Immature natural killer cell (primary cell): ENCODE measurements around the gene TM6SF1. TPM values are rescaled to one million over a fixed set of nuclear protein-coding genes. Genes with fewer than 3 reads are reported as not detected.
"Not testable (repeated sequence)": the region's sequence is repeated elsewhere in the genome, so short reads cannot be mapped to it uniquely, and the experiment has no call there.

Experiments used
- DNase-seq, 3 donors: peaks; one replicate each; pipeline ENCODE4 v3.0.0; 2022; ENCODE audit warnings: mixed read lengths in 1 of 3
- H3K27ac Mint-ChIP-seq, 6 donors: one replicate each; pipeline ENCODE4 v1.8.0; 2020; ENCODE audit warnings: mixed read lengths in 6 of 6, mild to moderate bottlenecking in 5 of 6, inconsistent platforms in 4 of 6, moderate library complexity in 3 of 6
- H3K27me3 Mint-ChIP-seq, 3 donors: one replicate each; pipeline ENCODE4 v1.8.0; 2020 to 2021; ENCODE audit warnings: low read depth in 3 of 3, mild to moderate bottlenecking in 3 of 3, mixed read lengths in 3 of 3, moderate library complexity in 3 of 3, inconsistent platforms in 1 of 3
- H3K36me3 Mint-ChIP-seq, 3 donors: one replicate each; pipeline ENCODE4 v1.8.0; 2020; ENCODE audit warnings: mixed read lengths in 3 of 3, inconsistent platforms in 2 of 3, mild to moderate bottlenecking in 2 of 3
- H3K4me1 Mint-ChIP-seq, 2 donors: one replicate each; pipeline ENCODE4 v1.8.0; 2020; ENCODE audit warnings: inconsistent platforms in 2 of 2, mild to moderate bottlenecking in 2 of 2, mixed read lengths in 2 of 2, moderate library complexity in 1 of 2
- H3K4me3 Mint-ChIP-seq, 5 donors: one replicate each; pipeline ENCODE4 v1.8.0; 2020; ENCODE audit warnings: mild to moderate bottlenecking in 5 of 5, mixed read lengths in 5 of 5, inconsistent platforms in 3 of 5, moderate library complexity in 3 of 5
- H3K9me3 Mint-ChIP-seq, 6 donors: one replicate each; pipeline ENCODE4 v1.8.0; 2020; ENCODE audit warnings: mild to moderate bottlenecking in 6 of 6, mixed read lengths in 6 of 6, inconsistent platforms in 4 of 6, moderate library complexity in 3 of 6
- polyA plus RNA-seq, 3 donors: library from polyadenylated mRNA; unstranded; fragments of 300-500 nt; fragmentation: Illumina TruSeq; gene quantifications; one replicate each; pipeline ENCODE4 v1.2.3, GENCODE V29; 2021

TM6SF1 gene
- polyA plus RNA-seq, 3 donors from 2014 or later = 17.2 to 20.2 (median 17.9) TPM

DNA sequence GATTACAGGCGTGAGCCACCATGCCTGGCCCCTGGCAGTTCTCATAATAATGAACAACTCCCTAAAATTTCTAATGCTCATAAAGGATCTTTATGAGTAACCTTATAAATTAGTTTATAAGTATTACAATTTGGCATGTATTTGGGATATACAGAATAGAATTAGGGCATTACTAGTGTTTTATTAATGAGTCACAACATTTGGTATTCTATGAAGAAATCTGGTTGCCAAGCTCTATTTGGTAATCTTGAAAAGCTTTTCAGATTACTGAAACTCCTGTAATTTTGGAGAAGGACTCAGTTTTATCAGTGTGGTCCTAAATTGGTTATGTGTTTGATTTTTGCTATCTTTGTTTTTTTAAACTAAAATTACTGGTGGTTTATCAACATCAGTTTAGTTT, 45.8 kb downstream of the TM6SF1 start:
- no peaks in the 10 kb centered on the region for H3K27me3 Mint-ChIP-seq
- no peaks in the 10 kb centered on the region for H3K9me3 Mint-ChIP-seq
- H3K4me3 Mint-ChIP-seq = no peak overlapping the region
- peaks cover 9 to 19% (median 17%) of the 10 kb centered on the region in 3 donors for H3K36me3 Mint-ChIP-seq
- no peaks in the 10 kb centered on the region for H3K4me1 Mint-ChIP-seq
- no peak overlapping the region for H3K27ac Mint-ChIP-seq
- DNase-seq = no peak

GRCh38 chr15:83155942-83156341, 48.5 kb downstream of the TM6SF1 start:
- Mint-ChIP-seq H3K9me3 (no peaks in the 10 kb centered on the region), H3K4me1 (no peaks in the 10 kb centered on the region), H3K27ac (peak overlapping the region in 2 of 6 donors; percentile 3 to 5), H3K4me3 (no peak overlapping the region), H3K27me3 (peaks cover 0 to 2% (median 0%) of the 10 kb centered on the region in 3 donors), H3K36me3 (peaks cover 10 to 14% (median 13%) of the 10 kb centered on the region in 3 donors)
- no peak for DNase-seq

DNA sequence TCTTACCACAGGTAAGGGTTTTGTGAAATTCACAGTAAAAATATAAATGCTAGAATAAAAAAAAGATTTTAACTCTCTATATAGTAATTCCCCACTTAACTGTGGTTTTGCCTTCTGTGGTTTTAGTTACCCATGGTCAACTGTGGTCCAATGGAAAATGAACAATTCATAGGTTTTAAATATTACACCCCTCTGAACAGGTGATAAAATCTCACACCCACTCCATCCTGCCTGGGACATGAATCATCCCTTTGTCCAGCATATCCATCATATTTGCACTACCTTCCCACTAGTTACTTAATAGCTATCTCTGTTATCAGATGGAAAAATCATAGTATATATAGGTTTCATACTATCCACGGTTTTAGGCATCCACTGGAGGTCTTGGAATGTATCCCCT, 50.9 kb downstream of the TM6SF1 start:
- DNase-seq = no peak
- no peak overlapping the region for H3K4me3 Mint-ChIP-seq
- peaks cover 5 to 6% of the 10 kb centered on the region in 2 donors for H3K4me1 Mint-ChIP-seq
- no peak overlapping the region for H3K27ac Mint-ChIP-seq
- H3K9me3 Mint-ChIP-seq = no peaks in the 10 kb centered on the region
- peaks cover 10 to 14% (median 13%) of the 10 kb centered on the region in 3 donors for H3K36me3 Mint-ChIP-seq
- peaks cover 0 to 2% (median 2%) of the 10 kb centered on the region in 3 donors for H3K27me3 Mint-ChIP-seq

GRCh38 chr15:83160741-83161140, 53.3 kb downstream of the TM6SF1 start:
- Mint-ChIP-seq H3K27ac (no peak overlapping the region), H3K36me3 (peaks cover 10 to 14% (median 13%) of the 10 kb centered on the region in 3 donors), H3K4me1 (peaks cover 8 to 21% of the 10 kb centered on the region in 2 donors), H3K4me3 (no peak overlapping the region), H3K9me3 (peaks cover 0 to 1% (median 0%) of the 10 kb centered on the region in 6 donors), H3K27me3 (peaks cover 0 to 2% (median 2%) of the 10 kb centered on the region in 3 donors)
- DNase-seq = no peak

- peak overlapping the region in 2 of 6 donors; percentile 57 to 73 for H3K27ac Mint-ChIP-seq
- H3K36me3 Mint-ChIP-seq = peaks cover 6 to 12% (median 7%) of the 10 kb centered on the region in 3 donors
- H3K9me3 Mint-ChIP-seq = peaks cover 2 to 14% (median 8%) of the 10 kb centered on the region in 6 donors
- peaks cover 8 to 21% of the 10 kb centered on the region in 2 donors for H3K4me1 Mint-ChIP-seq
- no peak overlapping the region for H3K4me3 Mint-ChIP-seq
- H3K27me3 Mint-ChIP-seq = peaks cover 0 to 2% (median 2%) of the 10 kb centered on the region in 3 donors
- DNase-seq = no peak
Measured at GRCh38 chr15:83163032-83163431, 55.6 kb downstream of the TM6SF1 start.

GRCh38 chr15:83164111-83164770, 56.8 kb downstream of the TM6SF1 start:
- no peak overlapping the region for H3K27ac Mint-ChIP-seq
- peaks cover 9 to 12% (median 9%) of the 10 kb centered on the region in 3 donors for H3K36me3 Mint-ChIP-seq

DNA sequence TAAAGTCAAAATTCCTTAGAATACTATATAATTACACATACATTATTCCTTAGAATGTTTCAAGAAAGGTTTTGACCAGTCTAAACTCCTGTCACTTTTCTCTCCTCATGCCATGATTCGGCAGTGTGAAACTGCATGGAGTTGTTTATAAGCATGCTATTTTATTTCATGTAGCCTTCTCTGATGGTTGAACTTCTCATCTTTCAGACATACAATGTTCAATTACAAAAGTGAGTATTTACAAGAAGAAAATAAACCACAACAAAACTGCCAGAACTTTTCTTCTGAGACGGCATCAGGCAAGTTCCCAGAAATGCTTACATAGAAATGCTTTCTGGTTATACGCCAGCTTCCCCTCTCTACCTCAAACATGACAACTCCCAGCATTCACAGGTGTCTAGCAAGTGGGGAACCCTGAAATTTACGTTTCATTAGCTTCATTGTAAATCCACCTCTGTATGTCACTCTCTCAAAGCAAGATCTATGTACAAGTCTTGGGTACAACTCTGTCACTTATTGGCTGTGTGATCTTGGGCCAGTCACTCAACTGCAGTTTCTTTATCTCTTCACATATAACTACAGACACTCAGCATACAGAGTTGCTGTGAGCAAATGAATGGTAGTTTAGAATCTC, 57.4 kb downstream of the TM6SF1 start:
- Mint-ChIP-seq H3K4me3 (no peak overlapping the region), H3K9me3 (peaks cover 2 to 14% (median 9%) of the 10 kb centered on the region in 6 donors), H3K4me1 (peaks cover 8 to 21% of the 10 kb centered on the region in 2 donors), H3K27me3 (peaks cover 0 to 2% (median 0%) of the 10 kb centered on the region in 3 donors), H3K27ac (no peak overlapping the region), H3K36me3 (peaks cover 4 to 7% (median 5%) of the 10 kb centered on the region in 3 donors)
- DNase-seq = no peak

More at GRCh38 chr15:83164111-83164770, 56.8 kb downstream of the TM6SF1 start:
- H3K9me3 Mint-ChIP-seq = peaks cover 2 to 14% (median 9%) of the 10 kb centered on the region in 6 donors
- peaks cover 0 to 2% (median 2%) of the 10 kb centered on the region in 3 donors for H3K27me3 Mint-ChIP-seq
- no peak for DNase-seq
- H3K4me1 Mint-ChIP-seq = peaks cover 8 to 21% of the 10 kb centered on the region in 2 donors
- H3K4me3 Mint-ChIP-seq = no peak overlapping the region

GRCh38 chr15:83166218-83166617, 58.8 kb downstream of the TM6SF1 start:
- Mint-ChIP-seq H3K27ac (no peak overlapping the region), H3K36me3 (peaks cover 3 to 7% (median 4%) of the 10 kb centered on the region in 3 donors), H3K4me1 (peaks cover 8 to 21% of the 10 kb centered on the region in 2 donors), H3K4me3 (no peak overlapping the region), H3K27me3 (peaks cover 0 to 2% (median 0%) of the 10 kb centered on the region in 3 donors), H3K9me3 (peaks cover 2 to 14% (median 9%) of the 10 kb centered on the region in 6 donors)
- no peak for DNase-seq

GRCh38 chr15:83166830-83167229, 59.4 kb downstream of the TM6SF1 start:
- no peak overlapping the region for H3K27ac Mint-ChIP-seq
- DNase-seq = no peak
- H3K4me3 Mint-ChIP-seq = no peak overlapping the region
- peaks cover 0 to 2% (median 0%) of the 10 kb centered on the region in 3 donors for H3K27me3 Mint-ChIP-seq
- H3K4me1 Mint-ChIP-seq = peaks cover 8 to 21% of the 10 kb centered on the region in 2 donors
- H3K9me3 Mint-ChIP-seq = peaks cover 2 to 14% (median 9%) of the 10 kb centered on the region in 6 donors
- H3K36me3 Mint-ChIP-seq = peaks cover 3 to 7% (median 4%) of the 10 kb centered on the region in 3 donors

DNA sequence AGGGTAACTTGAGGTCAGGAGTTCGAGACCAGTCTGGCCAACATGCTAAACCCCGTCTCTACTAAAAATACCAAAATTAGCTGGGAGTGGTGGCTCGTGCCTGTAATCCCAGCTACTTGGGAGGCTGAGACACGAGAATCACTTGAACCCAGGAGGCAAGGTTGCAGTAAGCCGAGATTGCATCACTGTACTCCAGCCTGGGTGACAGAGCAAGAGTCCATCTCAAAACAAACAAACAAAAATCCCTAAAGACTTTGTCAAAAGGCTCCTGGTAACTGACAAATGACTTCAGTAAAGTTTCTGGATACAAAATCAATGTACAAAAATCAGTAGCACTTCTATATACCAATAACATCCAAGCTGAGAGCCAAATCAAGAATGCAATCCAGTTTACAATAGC, 62.1 kb downstream of the TM6SF1 start:
- H3K27me3 Mint-ChIP-seq, DNase-seq, H3K4me1 Mint-ChIP-seq, H3K4me3 Mint-ChIP-seq, H3K36me3 Mint-ChIP-seq, H3K27ac Mint-ChIP-seq: not testable (repeated sequence)
- H3K9me3 Mint-ChIP-seq = peaks cover 2 to 14% (median 9%) of the 10 kb centered on the region in 6 donors

GRCh38 chr15:83170474-83171165, 63.2 kb downstream of the TM6SF1 start:
- Mint-ChIP-seq H3K4me1 (no peaks in the 10 kb centered on the region), H3K27me3 (no peaks in the 10 kb centered on the region), H3K4me3 (no peak overlapping the region), H3K27ac (no peak overlapping the region), H3K9me3 (peaks cover 2 to 14% (median 9%) of the 10 kb centered on the region in 6 donors), H3K36me3 (peaks cover 3 to 7% (median 4%) of the 10 kb centered on the region in 3 donors)
- DNase-seq = no peak

GRCh38 chr15:83174891-83175290, 67.4 kb downstream of the TM6SF1 start:
- Mint-ChIP-seq H3K27ac (no peak overlapping the region), H3K4me1 (no peaks in the 10 kb centered on the region), H3K9me3 (no peaks in the 10 kb centered on the region), H3K36me3 (no peaks in the 10 kb centered on the region), H3K27me3 (no peaks in the 10 kb centered on the region), H3K4me3 (no peak overlapping the region)
- no peak for DNase-seq

DNA sequence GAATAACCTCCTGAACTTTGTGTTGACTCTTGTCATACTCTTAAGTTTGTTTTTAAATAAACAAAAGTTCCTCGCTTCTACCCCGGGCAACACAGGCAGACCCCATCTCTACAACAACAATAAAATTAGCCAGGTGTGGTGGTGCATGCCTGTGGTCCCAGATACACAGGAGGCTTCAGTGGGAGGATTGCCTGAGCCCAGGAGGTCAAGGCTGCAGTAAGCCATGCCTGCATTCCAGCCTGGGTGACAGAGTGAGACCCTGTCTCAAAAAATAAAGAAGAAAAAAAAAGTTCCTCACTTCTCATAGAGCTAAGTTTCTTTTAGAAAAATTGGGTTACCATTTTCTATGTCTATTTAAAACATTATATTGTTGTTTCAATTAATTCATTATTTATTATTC, 70.9 kb downstream of the TM6SF1 start:
- Mint-ChIP-seq H3K4me1 (no peaks in the 10 kb centered on the region), H3K27me3 (peaks cover 0 to 2% (median 1%) of the 10 kb centered on the region in 3 donors), H3K36me3 (no peaks in the 10 kb centered on the region), H3K9me3 (no peaks in the 10 kb centered on the region), H3K27ac (no peak overlapping the region), H3K4me3 (no peak overlapping the region)
- DNase-seq = no peak
